ENCODE measurements around the gene SMARCD2.

DNA sequence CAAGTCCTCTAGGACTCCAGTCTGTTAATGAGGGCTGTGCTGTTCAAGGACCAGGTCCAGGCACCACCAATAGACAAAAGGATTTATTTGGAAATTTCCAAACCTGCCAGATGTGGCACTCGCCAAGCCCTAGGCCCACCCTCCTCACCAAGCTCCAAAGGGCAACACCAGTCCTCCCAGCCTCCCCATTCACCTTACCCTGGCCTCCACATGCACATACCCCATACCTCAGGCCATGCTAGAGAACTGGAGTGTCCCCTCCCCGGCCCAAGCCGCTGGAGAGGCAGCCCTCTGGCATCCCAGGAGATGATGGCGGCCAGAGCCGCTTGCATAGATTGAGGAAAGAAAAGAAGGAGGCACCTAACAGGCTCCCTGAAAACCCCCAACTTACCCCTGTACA, 10.5 kb downstream of the SMARCD2 start:
- no peak for TF ChIP-seq SUZ12 (IDR thresholded peaks at IDR 0.05; ENCODE audit: extremely low read depth, insufficient read depth, insufficient read length)
- no peak for TF ChIP-seq YY1 (IDR thresholded peaks at IDR 0.05; ENCODE audit: insufficient read depth, insufficient read length)
